Esophagus squamous epithelium (tissue), 4 donors: ENCODE data around the gene GSK3B.
"Not testable (repeated sequence)": the region's sequence is repeated elsewhere in the genome, so short reads cannot be mapped to it uniquely, and the experiment has no call there.

Experiments
- CTCF ChIP-seq, 6 experiments: fragments of 450-650 bp in 4 of 6; fragments of 200-600 bp in 2 of 6; sonication (generic) in 2 of 6; IDR thresholded peaks; one replicate each; pipeline ENCODE4 v1.5.1; 2016 to 2019; ENCODE audit warnings: antibody characterized with exemption in 6 of 6, mild to moderate bottlenecking in 4 of 6, moderate library complexity in 4 of 6
- POLR2A ChIP-seq, 4 donors: fragments of 450-650 bp; IDR thresholded peaks; one replicate each; pipeline ENCODE4 v1.6.1; 2017; ENCODE audit warnings: antibody characterized with exemption in 4 of 4, mild to moderate bottlenecking in 4 of 4, moderate library complexity in 3 of 4

GRCh38 chr3:120053647-120054046, 40.6 kb downstream of the GSK3B start:
- not testable (repeated sequence) for TF ChIP-seq CTCF, POLR2A (IDR thresholded peaks at IDR 0.05)
